ENCODE measurements around the gene KLHL1. TPM values are rescaled to one million over a fixed set of nuclear protein-coding genes. Genes with fewer than 3 reads are reported as not detected.

KLHL1 gene
- total RNA-seq, 1 experiment from 2014 or later, result not detected

DNA sequence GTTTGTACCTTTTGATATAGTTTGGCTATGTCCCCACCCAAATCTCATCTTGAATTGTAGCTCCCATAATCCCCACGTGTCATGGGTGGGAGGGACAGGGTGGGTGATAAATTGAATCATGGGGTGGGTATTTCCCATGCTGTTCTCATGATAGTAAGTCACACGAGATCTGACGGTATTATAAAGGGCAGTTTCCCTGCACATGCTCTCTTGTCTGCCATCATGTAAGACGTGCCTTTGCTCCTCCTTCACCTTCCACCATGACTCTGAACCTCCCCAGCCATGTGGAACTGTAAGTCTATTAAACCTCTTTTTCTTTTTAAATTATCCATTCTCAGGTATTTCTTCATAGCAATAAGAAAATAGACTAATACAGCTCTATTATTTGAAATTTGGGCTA is 331.3 kb downstream of the KLHL1 start:
- no peak overlapping the region for H3K9ac ChIP-seq (ENCODE audit: low read length)
- H3K4me2 ChIP-seq (ENCODE audit: low read length), result no peak overlapping the region
- H2AFZ ChIP-seq (ENCODE audit: low read depth, low read length, poor library complexity, severe bottlenecking), result no peak overlapping the region
- ATAC-seq (no peak), DNase-seq (ENCODE audit: low read depth, low spot score) (no peak)
- H3K27me3 ChIP-seq (ENCODE audit: insufficient read depth, low read length), result no peaks in the 10 kb centered on the region
- ChIA-PET RAD21 (ENCODE audit: low non-redundant PET in 1 of 2, low total read pairs in 2 of 2, uncharacterized antibody in 2 of 2, unreplicated experiment in 2 of 2) (no interaction called here), CTCF (no interaction called here), POLR2A (no interaction called here)
- H3K79me2 ChIP-seq (ENCODE audit: insufficient read depth, low read length), result no peaks in the 10 kb centered on the region
- no TSS peak for BruUV-seq (replicated peaks)
- H3K27ac ChIP-seq (ENCODE audit: low read depth, low read length), result no peak overlapping the region
- no peaks in the 10 kb centered on the region; the same call in 1 of the 2 replicates for H4K20me1 ChIP-seq (ENCODE audit: insufficient read depth)
- no peaks in the 10 kb centered on the region for H3K9me3 ChIP-seq (ENCODE audit: control insufficient read depth in 1 of 2, insufficient read depth in 1 of 2, low read depth in 1 of 2, low read length in 2 of 2)
- H3K4me3 ChIP-seq (replicated peaks in 1 of 2; ENCODE audit: low read depth in 1 of 2, low read length in 2 of 2), result no peak overlapping the region
- H3K4me1 ChIP-seq (ENCODE audit: control insufficient read depth in 1 of 2, insufficient read depth in 2 of 2, low read length in 2 of 2), result no peaks in the 10 kb centered on the region
- no peaks in the 10 kb centered on the region for H3K36me3 ChIP-seq (ENCODE audit: control insufficient read depth in 1 of 2, insufficient read depth in 2 of 2, low read length in 2 of 2)
- intact Hi-C loops (cut with micrococcal nuclease), result no loop called here
- TF ChIP-seq FOSL1 (IDR thresholded peaks at IDR 0.05; ENCODE audit: low read depth) (no peak), TCF7L2 (IDR thresholded peaks at IDR 0.05; ENCODE audit: borderline replicate concordance, extremely low read depth, insufficient read depth, insufficient read length) (no peak), SP1 (IDR thresholded peaks at IDR 0.05; ENCODE audit: low read depth) (no peak)
- H3K9me2 ChIP-seq (ENCODE audit: insufficient read depth), result no peaks in the 10 kb centered on the region

DNA sequence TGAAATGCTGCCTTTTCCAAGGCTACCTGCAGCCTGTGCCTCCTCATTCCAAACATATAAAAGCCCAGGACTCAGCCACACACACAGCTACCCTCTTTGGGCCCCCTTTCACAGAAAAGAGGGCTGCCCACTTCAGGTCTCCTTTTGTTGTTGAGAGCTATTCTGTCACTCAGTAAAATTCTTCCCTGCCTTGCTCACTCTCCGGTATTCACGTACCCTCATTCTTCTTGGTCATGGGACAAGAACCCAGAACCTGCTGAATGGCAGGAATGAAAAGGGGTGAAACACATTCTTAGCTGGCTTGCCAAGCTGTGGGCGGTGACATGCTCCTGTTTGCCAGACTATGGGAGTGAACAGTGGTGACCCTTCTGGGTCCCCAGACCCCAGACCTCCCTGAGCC is 338.6 kb downstream of the KLHL1 start:
- no peak overlapping the region for H3K4me2 ChIP-seq (ENCODE audit: low read length)
- H3K4me1 ChIP-seq (ENCODE audit: control insufficient read depth in 1 of 2, insufficient read depth in 2 of 2, low read length in 2 of 2), result no peaks in the 10 kb centered on the region
- DNase-seq (ENCODE audit: low read depth, low spot score), result no peak
- no peaks in the 10 kb centered on the region for H3K9me2 ChIP-seq (ENCODE audit: insufficient read depth)
- no peak overlapping the region for H2AFZ ChIP-seq (ENCODE audit: low read depth, low read length, poor library complexity, severe bottlenecking)
- no peak overlapping the region for H3K4me3 ChIP-seq (replicated peaks in 1 of 2; ENCODE audit: low read depth in 1 of 2, low read length in 2 of 2)
- H3K79me2 ChIP-seq (ENCODE audit: insufficient read depth, low read length), result no peaks in the 10 kb centered on the region
- no peaks in the 10 kb centered on the region for H3K27me3 ChIP-seq (ENCODE audit: insufficient read depth, low read length)
- ATAC-seq, result no peak
- RAD21 ChIA-PET (ENCODE audit: low non-redundant PET in 1 of 2, low total read pairs in 2 of 2, uncharacterized antibody in 2 of 2, unreplicated experiment in 2 of 2), result no interaction called here
- H3K9ac ChIP-seq (ENCODE audit: low read length), result no peak overlapping the region
- intact Hi-C loops (cut with micrococcal nuclease), result no loop called here
- no peaks in the 10 kb centered on the region; the same call in 1 of the 2 replicates for H4K20me1 ChIP-seq (ENCODE audit: insufficient read depth)
- H3K9me3 ChIP-seq (ENCODE audit: control insufficient read depth in 1 of 2, insufficient read depth in 1 of 2, low read depth in 1 of 2, low read length in 2 of 2), result peaks cover 5 to 15% of the 10 kb centered on the region in 2 experiments; a peak in 2 of 4 replicates
- BruUV-seq (replicated peaks), result no TSS peak
- H3K27ac ChIP-seq (ENCODE audit: low read depth, low read length), result no peak overlapping the region
- POLR2A ChIA-PET, result no interaction called here
- CTCF ChIA-PET, result no interaction called here
- no peaks in the 10 kb centered on the region for H3K36me3 ChIP-seq (ENCODE audit: control insufficient read depth in 1 of 2, insufficient read depth in 2 of 2, low read length in 2 of 2)
- TF ChIP-seq ZNF274 (IDR thresholded peaks at IDR 0.05; ENCODE audit: low read depth, low read length) (no peak), EGR1 (IDR thresholded peaks at IDR 0.05; ENCODE audit: low read depth) (no peak), ZFX (IDR thresholded peaks at IDR 0.05) (no peak), FOSL1 (IDR thresholded peaks at IDR 0.05; ENCODE audit: low read depth) (no peak), YY1 (IDR thresholded peaks at IDR 0.05; ENCODE audit: extremely low read depth, insufficient replicate concordance, low read depth, low read length) (no peak), SIN3A (IDR thresholded peaks at IDR 0.05; ENCODE audit: low read depth) (no peak)
- TF ChIP-seq, protein P1, sequence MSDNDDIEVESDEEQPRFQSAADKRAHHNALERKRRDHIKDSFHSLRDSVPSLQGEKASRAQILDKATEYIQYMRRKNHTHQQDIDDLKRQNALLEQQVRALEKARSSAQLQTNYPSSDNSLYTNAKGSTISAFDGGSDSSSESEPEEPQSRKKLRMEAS (IDR thresholded peaks at IDR 0.05), result no peak
- TF ChIP-seq, protein P2, sequence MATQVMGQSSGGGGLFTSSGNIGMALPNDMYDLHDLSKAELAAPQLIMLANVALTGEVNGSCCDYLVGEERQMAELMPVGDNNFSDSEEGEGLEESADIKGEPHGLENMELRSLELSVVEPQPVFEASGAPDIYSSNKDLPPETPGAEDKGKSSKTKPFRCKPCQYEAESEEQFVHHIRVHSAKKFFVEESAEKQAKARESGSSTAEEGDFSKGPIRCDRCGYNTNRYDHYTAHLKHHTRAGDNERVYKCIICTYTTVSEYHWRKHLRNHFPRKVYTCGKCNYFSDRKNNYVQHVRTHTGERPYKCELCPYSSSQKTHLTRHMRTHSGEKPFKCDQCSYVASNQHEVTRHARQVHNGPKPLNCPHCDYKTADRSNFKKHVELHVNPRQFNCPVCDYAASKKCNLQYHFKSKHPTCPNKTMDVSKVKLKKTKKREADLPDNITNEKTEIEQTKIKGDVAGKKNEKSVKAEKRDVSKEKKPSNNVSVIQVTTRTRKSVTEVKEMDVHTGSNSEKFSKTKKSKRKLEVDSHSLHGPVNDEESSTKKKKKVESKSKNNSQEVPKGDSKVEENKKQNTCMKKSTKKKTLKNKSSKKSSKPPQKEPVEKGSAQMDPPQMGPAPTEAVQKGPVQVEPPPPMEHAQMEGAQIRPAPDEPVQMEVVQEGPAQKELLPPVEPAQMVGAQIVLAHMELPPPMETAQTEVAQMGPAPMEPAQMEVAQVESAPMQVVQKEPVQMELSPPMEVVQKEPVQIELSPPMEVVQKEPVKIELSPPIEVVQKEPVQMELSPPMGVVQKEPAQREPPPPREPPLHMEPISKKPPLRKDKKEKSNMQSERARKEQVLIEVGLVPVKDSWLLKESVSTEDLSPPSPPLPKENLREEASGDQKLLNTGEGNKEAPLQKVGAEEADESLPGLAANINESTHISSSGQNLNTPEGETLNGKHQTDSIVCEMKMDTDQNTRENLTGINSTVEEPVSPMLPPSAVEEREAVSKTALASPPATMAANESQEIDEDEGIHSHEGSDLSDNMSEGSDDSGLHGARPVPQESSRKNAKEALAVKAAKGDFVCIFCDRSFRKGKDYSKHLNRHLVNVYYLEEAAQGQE (IDR thresholded peaks at IDR 0.05; ENCODE audit: low read depth), result no peak
- TF ChIP-seq, protein P3, sequence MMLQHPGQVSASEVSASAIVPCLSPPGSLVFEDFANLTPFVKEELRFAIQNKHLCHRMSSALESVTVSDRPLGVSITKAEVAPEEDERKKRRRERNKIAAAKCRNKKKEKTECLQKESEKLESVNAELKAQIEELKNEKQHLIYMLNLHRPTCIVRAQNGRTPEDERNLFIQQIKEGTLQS (IDR thresholded peaks at IDR 0.05), result no peak
- TF ChIP-seq, protein P4, sequence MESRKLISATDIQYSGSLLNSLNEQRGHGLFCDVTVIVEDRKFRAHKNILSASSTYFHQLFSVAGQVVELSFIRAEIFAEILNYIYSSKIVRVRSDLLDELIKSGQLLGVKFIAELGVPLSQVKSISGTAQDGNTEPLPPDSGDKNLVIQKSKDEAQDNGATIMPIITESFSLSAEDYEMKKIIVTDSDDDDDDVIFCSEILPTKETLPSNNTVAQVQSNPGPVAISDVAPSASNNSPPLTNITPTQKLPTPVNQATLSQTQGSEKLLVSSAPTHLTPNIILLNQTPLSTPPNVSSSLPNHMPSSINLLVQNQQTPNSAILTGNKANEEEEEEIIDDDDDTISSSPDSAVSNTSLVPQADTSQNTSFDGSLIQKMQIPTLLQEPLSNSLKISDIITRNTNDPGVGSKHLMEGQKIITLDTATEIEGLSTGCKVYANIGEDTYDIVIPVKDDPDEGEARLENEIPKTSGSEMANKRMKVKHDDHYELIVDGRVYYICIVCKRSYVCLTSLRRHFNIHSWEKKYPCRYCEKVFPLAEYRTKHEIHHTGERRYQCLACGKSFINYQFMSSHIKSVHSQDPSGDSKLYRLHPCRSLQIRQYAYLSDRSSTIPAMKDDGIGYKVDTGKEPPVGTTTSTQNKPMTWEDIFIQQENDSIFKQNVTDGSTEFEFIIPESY (IDR thresholded peaks at IDR 0.05; ENCODE audit: extremely low read depth, insufficient replicate concordance, low read length), result no peak

Measured in HCT116 (cell line).